ENCODE results near the gene LGR6. TPM values are rescaled to one million over a fixed set of nuclear protein-coding genes. Genes with fewer than 3 reads are reported as not detected.
"Not testable (repeated sequence)": the region's sequence is repeated elsewhere in the genome, so short reads cannot be mapped to it uniquely, and the experiment has no call there.

The LGR6 gene
- total and polyA plus RNA-seq, 4 donors, result 11.6 to 67.8 (median 33.6) TPM

GRCh38 chr1:202168861-202169260 lies 24.7 kb upstream of the LGR6 start:
- Histone ChIP-seq H3K27me3 (ENCODE audit: control insufficient read depth in 1 of 2, insufficient read depth in 2 of 2, low read length in 1 of 2) (no peaks in the 10 kb centered on the region), H3K36me3 (ENCODE audit: control insufficient read depth in 1 of 2, insufficient read depth in 2 of 2, low read length in 1 of 2) (no peaks in the 10 kb centered on the region), H3K27ac (ENCODE audit: low read depth in 1 of 2, low read length in 2 of 2) (no peak overlapping the region), H3K4me3 (ENCODE audit: low read length in 2 of 2) (no peak overlapping the region), H3K4me1 (ENCODE audit: control insufficient read depth in 1 of 2, insufficient read depth in 2 of 2, low read length in 2 of 2) (no peaks in the 10 kb centered on the region), H3K9me3 (ENCODE audit: control insufficient read depth, low read length) (no peaks in the 10 kb centered on the region)
- WGBS, 2 donors, result 93 to 96% methylated on average over 7 of the region's 7 CpGs
- ATAC-seq (ENCODE audit: low FRiP score) (no peak), DNase-seq (no peak)
- intact Hi-C loops (cut with DNase I), result no loop called here

DNA sequence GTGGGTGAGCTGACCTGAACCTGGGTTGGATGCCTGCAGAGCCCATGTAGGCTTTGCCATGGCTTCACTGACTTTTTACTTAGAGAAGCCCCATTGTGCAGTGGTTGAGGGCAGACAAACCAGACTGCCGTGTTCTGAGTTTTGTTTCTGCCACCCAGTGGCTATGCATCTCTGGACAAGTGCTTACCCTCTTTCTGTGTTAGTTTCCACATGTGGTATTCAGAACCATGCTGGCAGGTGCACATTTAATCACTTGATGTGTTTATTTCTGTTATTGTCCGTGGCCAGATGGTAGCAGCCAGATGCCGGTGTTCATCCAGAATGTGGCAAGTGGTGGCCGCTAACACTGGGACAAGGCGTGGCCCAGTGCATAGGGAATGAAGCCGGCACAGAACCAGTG lies 22.9 kb upstream of the LGR6 start:
- intact Hi-C loops (cut with DNase I), result no loop called here
- no peaks in the 10 kb centered on the region for H3K9me3 ChIP-seq (ENCODE audit: control insufficient read depth, low read length)
- DNase-seq (no peak), ATAC-seq (ENCODE audit: low FRiP score) (no peak)
- H3K4me1 ChIP-seq (ENCODE audit: control insufficient read depth in 1 of 2, insufficient read depth in 2 of 2, low read length in 2 of 2), result no peaks in the 10 kb centered on the region
- 93 to 95% methylated on average over 6 of the region's 6 CpGs for WGBS, 2 donors
- no peak overlapping the region for H3K4me3 ChIP-seq (ENCODE audit: low read length in 2 of 2)
- no peaks in the 10 kb centered on the region for H3K36me3 ChIP-seq (ENCODE audit: control insufficient read depth in 1 of 2, insufficient read depth in 2 of 2, low read length in 1 of 2)
- no peaks in the 10 kb centered on the region for H3K27me3 ChIP-seq (ENCODE audit: control insufficient read depth in 1 of 2, insufficient read depth in 2 of 2, low read length in 1 of 2)
- no peak overlapping the region for H3K27ac ChIP-seq (ENCODE audit: low read depth in 1 of 2, low read length in 2 of 2)

- ATAC-seq (ENCODE audit: low FRiP score) (no peak), DNase-seq (no peak)
- 81 to 83% methylated on average over 10 to 11 of the region's 11 CpGs for WGBS, 2 donors
- Histone ChIP-seq H3K4me1 (ENCODE audit: control insufficient read depth in 1 of 2, insufficient read depth in 2 of 2, low read length in 2 of 2) (no peaks in the 10 kb centered on the region), H3K27me3 (ENCODE audit: control insufficient read depth in 1 of 2, insufficient read depth in 2 of 2, low read length in 1 of 2) (no peaks in the 10 kb centered on the region), H3K4me3 (ENCODE audit: low read length in 2 of 2) (no peak overlapping the region), H3K36me3 (ENCODE audit: control insufficient read depth in 1 of 2, insufficient read depth in 2 of 2, low read length in 1 of 2) (no peaks in the 10 kb centered on the region), H3K27ac (ENCODE audit: low read depth in 1 of 2, low read length in 2 of 2) (no peak overlapping the region), H3K9me3 (ENCODE audit: control insufficient read depth, low read length) (no peaks in the 10 kb centered on the region)
- intact Hi-C loops (cut with DNase I), result no loop called here
These were observed 22.1 kb upstream of the LGR6 start for GRCh38 chr1:202171292-202172014.

DNA sequence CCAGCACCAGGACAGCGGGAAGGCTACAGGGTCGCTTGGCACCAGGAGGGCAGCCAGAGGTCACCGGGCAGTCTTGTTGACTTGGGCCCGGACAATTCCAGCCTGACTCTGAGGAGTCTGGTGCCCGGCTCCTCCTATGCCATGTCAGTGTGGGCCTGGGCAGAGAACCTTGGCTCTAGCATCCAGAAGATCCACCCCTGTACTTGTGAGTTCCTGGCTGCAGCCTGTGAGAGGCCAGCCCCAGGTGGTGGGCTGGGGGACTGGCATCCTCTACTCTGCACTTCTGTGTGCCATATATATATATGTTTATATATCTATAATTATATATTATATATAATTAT lies 21.6 kb upstream of the LGR6 start:
- no peaks in the 10 kb centered on the region for H3K36me3 ChIP-seq (ENCODE audit: control insufficient read depth in 1 of 2, insufficient read depth in 2 of 2, low read length in 1 of 2)
- WGBS, 2 donors, result 87 to 88% methylated on average over 5 of the region's 5 CpGs

DNA sequence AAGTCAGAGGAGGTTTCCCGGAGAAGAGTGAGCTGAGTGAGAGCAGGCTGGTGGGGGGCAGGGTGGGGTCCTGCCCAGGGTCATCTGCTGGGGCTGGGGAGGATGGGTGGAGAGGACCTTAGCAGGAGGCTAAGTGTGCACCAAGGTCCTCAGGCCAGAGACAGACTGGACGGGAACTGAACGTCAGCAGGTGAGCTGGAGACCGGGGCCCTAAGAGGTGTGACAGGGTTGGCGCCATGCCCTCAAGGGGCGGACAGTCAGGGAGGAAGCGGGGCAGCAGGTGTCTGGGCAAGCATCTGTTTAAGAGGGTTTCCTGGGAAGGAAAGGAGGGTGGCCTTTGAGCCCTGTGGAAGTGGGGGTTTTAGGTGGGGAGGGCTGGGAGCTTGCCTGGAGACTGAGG lies 19.6 kb upstream of the LGR6 start:
- Histone ChIP-seq H3K27ac (ENCODE audit: low read depth in 1 of 2, low read length in 2 of 2) (no peak overlapping the region), H3K4me1 (ENCODE audit: control insufficient read depth in 1 of 2, insufficient read depth in 2 of 2, low read length in 2 of 2) (no peaks in the 10 kb centered on the region), H3K4me3 (ENCODE audit: low read length in 2 of 2) (no peak overlapping the region), H3K36me3 (ENCODE audit: control insufficient read depth in 1 of 2, insufficient read depth in 2 of 2, low read length in 1 of 2) (no peaks in the 10 kb centered on the region), H3K27me3 (ENCODE audit: control insufficient read depth in 1 of 2, insufficient read depth in 2 of 2, low read length in 1 of 2) (no peaks in the 10 kb centered on the region), H3K9me3 (ENCODE audit: control insufficient read depth, low read length) (no peaks in the 10 kb centered on the region)
- intact Hi-C loops (cut with DNase I), result no loop called here
- 84 to 96% methylated on average over 7 of the region's 7 CpGs for WGBS, 2 donors
- no peak for ATAC-seq (ENCODE audit: low FRiP score)
- DNase-seq, result no peak

More for the DNA sequence above, 21.6 kb upstream of the LGR6 start:
- no peak for ATAC-seq (ENCODE audit: low FRiP score)
- no peak overlapping the region for H3K4me3 ChIP-seq (ENCODE audit: low read length in 2 of 2)
- H3K9me3 ChIP-seq (ENCODE audit: control insufficient read depth, low read length), result no peaks in the 10 kb centered on the region
- H3K4me1 ChIP-seq (ENCODE audit: control insufficient read depth in 1 of 2, insufficient read depth in 2 of 2, low read length in 2 of 2), result no peaks in the 10 kb centered on the region
- no peaks in the 10 kb centered on the region for H3K27me3 ChIP-seq (ENCODE audit: control insufficient read depth in 1 of 2, insufficient read depth in 2 of 2, low read length in 1 of 2)
- no peak overlapping the region for H3K27ac ChIP-seq (ENCODE audit: low read depth in 1 of 2, low read length in 2 of 2)
- intact Hi-C loops (cut with DNase I), result no loop called here
- peak in 1 of 2 donors; percentile 57 for DNase-seq

GRCh38 chr1:202176949-202177927 lies 16.4 kb upstream of the LGR6 start:
- H3K4me3 ChIP-seq (ENCODE audit: low read length in 2 of 2), result no peak overlapping the region
- H3K27ac ChIP-seq (ENCODE audit: low read depth in 1 of 2, low read length in 2 of 2), result no peak overlapping the region
- no peaks in the 10 kb centered on the region for H3K9me3 ChIP-seq (ENCODE audit: control insufficient read depth, low read length)
- WGBS, 2 donors, result 93% methylated on average over 29 of the region's 29 CpGs
- no peaks in the 10 kb centered on the region for H3K36me3 ChIP-seq (ENCODE audit: control insufficient read depth in 1 of 2, insufficient read depth in 2 of 2, low read length in 1 of 2)
- intact Hi-C loops (cut with DNase I), result no loop called here
- ATAC-seq (ENCODE audit: low FRiP score), result peak; percentile 34
- no peaks in the 10 kb centered on the region for H3K4me1 ChIP-seq (ENCODE audit: control insufficient read depth in 1 of 2, insufficient read depth in 2 of 2, low read length in 2 of 2)
- H3K27me3 ChIP-seq (ENCODE audit: control insufficient read depth in 1 of 2, insufficient read depth in 2 of 2, low read length in 1 of 2), result no peaks in the 10 kb centered on the region
- DNase-seq, result no peak

- H3K27ac ChIP-seq (ENCODE audit: low read depth in 1 of 2, low read length in 2 of 2), result no peak overlapping the region
- H3K4me3 ChIP-seq (ENCODE audit: low read length in 2 of 2), result no peak overlapping the region
- no peaks in the 10 kb centered on the region for H3K36me3 ChIP-seq (ENCODE audit: control insufficient read depth in 1 of 2, insufficient read depth in 2 of 2, low read length in 1 of 2)
- no peaks in the 10 kb centered on the region for H3K9me3 ChIP-seq (ENCODE audit: control insufficient read depth, low read length)
- H3K4me1 ChIP-seq (ENCODE audit: control insufficient read depth in 1 of 2, insufficient read depth in 2 of 2, low read length in 2 of 2), result no peaks in the 10 kb centered on the region
- intact Hi-C loops (cut with DNase I), result no loop called here
- H3K27me3 ChIP-seq (ENCODE audit: control insufficient read depth in 1 of 2, insufficient read depth in 2 of 2, low read length in 1 of 2), result no peaks in the 10 kb centered on the region
- 77 to 81% methylated on average over 19 of the region's 19 CpGs for WGBS, 2 donors
- ATAC-seq (ENCODE audit: low FRiP score), result no peak
- no peak for DNase-seq
These were observed 13.5 kb upstream of the LGR6 start for GRCh38 chr1:202179828-202180750.

GRCh38 chr1:202180751-202181139 lies 12.9 kb upstream of the LGR6 start:
- intact Hi-C loops (cut with DNase I), result not testable (repeated sequence)
- 62 to 81% methylated on average over 2 of the region's 2 CpGs for WGBS, 2 donors

More at GRCh38 chr1:202180751-202181139, 12.9 kb upstream of the LGR6 start:
- H3K4me3 ChIP-seq (ENCODE audit: low read length in 2 of 2); ATAC-seq (ENCODE audit: low FRiP score); H3K9me3 ChIP-seq (ENCODE audit: control insufficient read depth, low read length); H3K4me1 ChIP-seq (ENCODE audit: control insufficient read depth in 1 of 2, insufficient read depth in 2 of 2, low read length in 2 of 2); H3K36me3 ChIP-seq (ENCODE audit: control insufficient read depth in 1 of 2, insufficient read depth in 2 of 2, low read length in 1 of 2); H3K27me3 ChIP-seq (ENCODE audit: control insufficient read depth in 1 of 2, insufficient read depth in 2 of 2, low read length in 1 of 2); H3K27ac ChIP-seq (ENCODE audit: low read depth in 1 of 2, low read length in 2 of 2); DNase-seq: not testable (repeated sequence)
